Keratinocyte (primary cell): Measurements from ENCODE around the gene BRSK2. TPM values are rescaled to one million over a fixed set of nuclear protein-coding genes. Genes with fewer than 3 reads are reported as not detected.

Source experiments
- DNase-seq: peaks from one replicate; pipeline ENCODE4 v3.0.0-alpha.2; 2011; ENCODE audit warnings: low read depth, missing footprints, low spot score
- FAIRE-seq: peaks from 2 replicates; lab custom pipeline; 2011; peaks lifted over from hg19 to GRCh38; lab: Jason Lieb, UNC
- H2AFZ ChIP-seq: 2 replicates; pipeline ENCODE4 v1.6.0; 2012; ENCODE audit warnings: low read length, control low read depth, inconsistent platforms; ENCODE audit not compliant: control insufficient read depth
- H3K27ac ChIP-seq: 2 replicates; pipeline ENCODE4 v1.5.1; 2011; ENCODE audit warnings: low read length; ENCODE audit not compliant: control insufficient read depth, insufficient read depth
- H3K27me3 ChIP-seq: 3 replicates; pipeline ENCODE4 v1.6.0; 2011; ENCODE audit warnings: low read length; ENCODE audit not compliant: control insufficient read depth, insufficient read depth; ENCODE audit errors: extremely low read depth
- H3K36me3 ChIP-seq, 2 experiments: 2 replicates in 1 of 2; 3 replicates in 1 of 2; pipeline ENCODE4 v1.5.1; 2011; ENCODE audit warnings: low read length in 2 of 2, mild to moderate bottlenecking in 1 of 2; ENCODE audit not compliant: control insufficient read depth in 2 of 2, insufficient read depth in 2 of 2; ENCODE audit errors: extremely low read depth in 1 of 2
- H3K4me1 ChIP-seq: 3 replicates; pipeline ENCODE4 v1.5.1; 2011; ENCODE audit warnings: low read length; ENCODE audit not compliant: control insufficient read depth, insufficient read depth; ENCODE audit errors: extremely low read depth
- H3K4me2 ChIP-seq: 3 replicates; pipeline ENCODE4 v1.6.0; 2011; ENCODE audit warnings: low read depth, low read length; ENCODE audit not compliant: control insufficient read depth, insufficient read depth; ENCODE audit errors: extremely low read depth
- H3K4me3 ChIP-seq, 3 experiments: fragments of 200-600 bp in 1 of 3; sonication (generic) in 1 of 3; 2 replicates in 2 of 3; 3 replicates in 1 of 3; pipeline ENCODE4 v1.5.1; 2011 to 2016; ENCODE audit warnings: low read length in 3 of 3, mild to moderate bottlenecking in 3 of 3, control low read depth in 2 of 3, inconsistent platforms in 1 of 3, low read depth in 1 of 3, mixed read lengths in 1 of 3, mixed run types in 1 of 3, moderate library complexity in 1 of 3; ENCODE audit not compliant: control insufficient read depth in 2 of 3, insufficient read depth in 2 of 3; ENCODE audit errors: extremely low read depth in 1 of 3
- H3K79me2 ChIP-seq: 2 replicates; pipeline ENCODE4 v1.6.0; 2012; ENCODE audit warnings: low read length; ENCODE audit not compliant: control insufficient read depth, insufficient read depth
- H3K9ac ChIP-seq: 3 replicates; pipeline ENCODE4 v1.6.0; 2011; ENCODE audit warnings: low read length; ENCODE audit not compliant: control insufficient read depth, insufficient read depth; ENCODE audit errors: extremely low read depth
- H3K9me1 ChIP-seq: 3 replicates; pipeline ENCODE4 v1.6.0; 2011; ENCODE audit warnings: low read length; ENCODE audit not compliant: control insufficient read depth, insufficient read depth; ENCODE audit errors: extremely low read depth
- H3K9me3 ChIP-seq: 2 replicates; pipeline ENCODE4 v1.5.1; 2012; ENCODE audit warnings: low read depth, low read length; ENCODE audit not compliant: control insufficient read depth
- H4K20me1 ChIP-seq: 3 replicates; pipeline ENCODE4 v1.6.0; 2011; ENCODE audit warnings: low read length; ENCODE audit not compliant: control insufficient read depth, insufficient read depth; ENCODE audit errors: extremely low read depth
- EZH2 ChIP-seq: IDR thresholded peaks from one replicate; pipeline ENCODE4 v1.6.1; 2012; ENCODE audit warnings: inconsistent platforms, mild to moderate bottlenecking, low read length, moderate library complexity
- dilution Hi-C: fragments of 300-500 bp; cut with MboI; formaldehyde crosslinking; loops from one replicate; pipeline ENCODE4 v1.7.0; 2020; ENCODE audit warnings: low sequenced_read_pairs; ENCODE audit not compliant: extremely low pct_ligation_motif_present
- polyA plus RNA-seq, 5 experiments: library from polyadenylated mRNA; depleted of rRNA in 3 of 5; stranded (reverse) in 3 of 5; stranded (forward) in 1 of 5; unstranded in 1 of 5; fragments of >200 nt; gene quantifications; 1 replicate in 1 of 5; 2 replicates in 3 of 5; 3 replicates in 1 of 5; pipeline versions ENCODE4 v1.2.1 to v1.2.3, GENCODE V29; 2011 to 2012; ENCODE audit warnings: missing spikeins in 2 of 5, low read depth in 1 of 5, low replicate concordance in 1 of 5
- TF ChIP-seq, protein P1 (sequence below), 3 experiments: IDR thresholded peaks in 1 of 3; conservative IDR thresholded peaks in 1 of 3; optimal IDR thresholded peaks in 1 of 3; 2 replicates in 2 of 3; 3 replicates in 1 of 3; pipeline versions ENCODE3 to v1.5.1; 2011; ENCODE audit warnings: low read length in 3 of 3, mild to moderate bottlenecking in 3 of 3, moderate library complexity in 2 of 3, control low read depth in 1 of 3, inconsistent platforms in 1 of 3; ENCODE audit not compliant: insufficient read depth in 2 of 3; ENCODE audit errors: extremely low read depth in 1 of 3

The BRSK2 gene
- polyA plus RNA-seq, 1 donor (not counting 4 experiments of a cell fraction or from before 2014, with no cell fraction given) = 0.09 TPM

- peaks cover 3% of the 10 kb centered on the region for H3K4me1 ChIP-seq
- no peak for DNase-seq
Measured at GRCh38 chr11:1484061-1484671, 94.4 kb downstream of the BRSK2 start.

DNA sequence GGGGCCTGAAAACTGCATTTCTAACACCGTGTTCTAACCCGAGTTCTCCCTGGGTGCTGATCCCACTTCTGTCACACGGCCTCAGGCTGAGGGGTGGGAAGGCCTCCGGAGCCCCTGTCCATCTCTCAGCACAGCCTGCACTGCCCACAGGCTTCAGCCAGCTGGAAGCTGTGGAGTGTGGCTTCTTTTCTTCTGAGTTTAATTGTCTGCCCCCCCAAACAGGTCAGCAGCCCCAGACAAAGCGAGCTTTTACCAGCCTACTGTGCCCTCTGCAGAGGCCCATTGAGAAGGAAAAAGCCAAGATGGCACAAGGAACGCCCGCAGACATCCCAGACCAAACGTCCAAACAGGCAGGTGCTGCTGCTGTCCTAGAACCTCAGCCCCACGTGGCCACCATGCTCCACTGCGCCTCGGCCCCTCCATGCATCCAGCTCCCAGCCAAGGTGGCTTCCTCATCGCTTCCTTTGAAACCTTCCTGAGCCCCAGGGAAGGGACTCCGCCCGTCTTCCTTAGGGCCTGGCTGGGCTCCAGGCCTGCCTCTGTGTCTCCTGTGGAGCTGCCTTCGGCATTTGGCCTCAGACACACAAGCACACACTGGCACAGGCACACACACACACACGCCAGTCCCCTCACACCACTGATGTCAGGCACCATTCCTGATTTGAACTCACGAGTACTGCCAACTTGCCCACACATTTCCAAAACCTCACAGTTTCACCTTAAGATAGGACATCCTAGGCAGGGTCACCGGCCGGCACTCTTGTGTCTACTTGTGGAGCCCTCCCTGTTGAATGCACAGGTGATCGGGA lies 95.2 kb downstream of the BRSK2 start:
- Histone ChIP-seq H3K4me2 (no peak overlapping the region), H3K27me3 (no peaks in the 10 kb centered on the region), H3K36me3 (peaks cover 3 to 11% of the 10 kb centered on the region in 2 experiments), H3K4me3 (no peak overlapping the region), H3K9ac (no peak overlapping the region), H3K9me3 (no peaks in the 10 kb centered on the region), H3K4me1 (peaks cover 3% of the 10 kb centered on the region), H3K9me1 (no peaks in the 10 kb centered on the region), H4K20me1 (peaks cover 27% of the 10 kb centered on the region), H2AFZ (no peak overlapping the region), H3K27ac (no peak overlapping the region), H3K79me2 (peaks cover 54% of the 10 kb centered on the region)
- no peak for DNase-seq
- dilution Hi-C loops = no loop called here
- no peak for TF ChIP-seq EZH2
- TF ChIP-seq, protein P1, sequence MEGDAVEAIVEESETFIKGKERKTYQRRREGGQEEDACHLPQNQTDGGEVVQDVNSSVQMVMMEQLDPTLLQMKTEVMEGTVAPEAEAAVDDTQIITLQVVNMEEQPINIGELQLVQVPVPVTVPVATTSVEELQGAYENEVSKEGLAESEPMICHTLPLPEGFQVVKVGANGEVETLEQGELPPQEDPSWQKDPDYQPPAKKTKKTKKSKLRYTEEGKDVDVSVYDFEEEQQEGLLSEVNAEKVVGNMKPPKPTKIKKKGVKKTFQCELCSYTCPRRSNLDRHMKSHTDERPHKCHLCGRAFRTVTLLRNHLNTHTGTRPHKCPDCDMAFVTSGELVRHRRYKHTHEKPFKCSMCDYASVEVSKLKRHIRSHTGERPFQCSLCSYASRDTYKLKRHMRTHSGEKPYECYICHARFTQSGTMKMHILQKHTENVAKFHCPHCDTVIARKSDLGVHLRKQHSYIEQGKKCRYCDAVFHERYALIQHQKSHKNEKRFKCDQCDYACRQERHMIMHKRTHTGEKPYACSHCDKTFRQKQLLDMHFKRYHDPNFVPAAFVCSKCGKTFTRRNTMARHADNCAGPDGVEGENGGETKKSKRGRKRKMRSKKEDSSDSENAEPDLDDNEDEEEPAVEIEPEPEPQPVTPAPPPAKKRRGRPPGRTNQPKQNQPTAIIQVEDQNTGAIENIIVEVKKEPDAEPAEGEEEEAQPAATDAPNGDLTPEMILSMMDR (optimal IDR thresholded peaks at IDR 0.05 in 1 of 3, IDR thresholded peaks at IDR 0.05 in 1 of 3, conservative IDR thresholded peaks at IDR 0.05 in 1 of 3; ENCODE audit: extremely low read depth in 1 of 3, insufficient read depth in 2 of 3, low read length in 3 of 3) = no peak
- FAIRE-seq = peak; percentile 63

More at GRCh38 chr11:1484061-1484671, 94.4 kb downstream of the BRSK2 start:
- Histone ChIP-seq H3K4me3 (no peak overlapping the region), H2AFZ (no peak overlapping the region), H3K27me3 (no peaks in the 10 kb centered on the region), H3K9ac (no peak overlapping the region), H4K20me1 (peaks cover 24% of the 10 kb centered on the region), H3K9me3 (no peaks in the 10 kb centered on the region), H3K4me2 (no peak overlapping the region), H3K9me1 (no peaks in the 10 kb centered on the region), H3K27ac (no peak overlapping the region), H3K79me2 (peaks cover 50% of the 10 kb centered on the region), H3K36me3 (peaks cover 3 to 19% of the 10 kb centered on the region in 2 experiments)
- no peak for FAIRE-seq
- dilution Hi-C loops = no loop called here
- TF ChIP-seq EZH2 = no peak
- TF ChIP-seq, protein P1 (optimal IDR thresholded peaks at IDR 0.05 in 1 of 3, IDR thresholded peaks at IDR 0.05 in 1 of 3, conservative IDR thresholded peaks at IDR 0.05 in 1 of 3; ENCODE audit: extremely low read depth in 1 of 3, insufficient read depth in 2 of 3, low read length in 3 of 3) = no peak
